ENCODE data around the gene TMEM220. TPM values are rescaled to one million over a fixed set of nuclear protein-coding genes. Genes with fewer than 3 reads are reported as not detected.

Gene TMEM220
- total and polyA plus RNA-seq, 4 experiments from 2014 or later, result 1.8 to 3.5 (median 2.9) TPM

- Mint-ChIP-seq H3K4me1 (no peaks in the 10 kb centered on the region), H3K9me3 (no peaks in the 10 kb centered on the region), H3K27ac (no peak overlapping the region), H3K27me3 (no peaks in the 10 kb centered on the region), H3K4me3 (no peak overlapping the region), H3K36me3 (peaks cover 25 to 47% of the 10 kb centered on the region in 2 donors)
- ChIA-PET POLR2A (ENCODE audit: partially characterized antibody) (no interaction called here), CTCF (ENCODE audit: partially characterized antibody) (interaction anchor here (1.2 to 2.9 kb wide), 3 partner anchors 26 to 56 kb away, joined by 3 to 11 read pairs (median 4); no protein-coding TSS in a partner anchor)
- Histone ChIP-seq H3K27me3 (ENCODE audit: insufficient read depth, low read length) (no peaks in the 10 kb centered on the region), H3K4me1 (ENCODE audit: insufficient read depth, low read length) (no peaks in the 10 kb centered on the region), H3K9me3 (ENCODE audit: control insufficient read depth in 1 of 2, low read length in 2 of 2) (no peaks in the 10 kb centered on the region), H3K36me3 (ENCODE audit: insufficient read depth, low read length) (peaks cover 8% of the 10 kb centered on the region), H3K4me3 (ENCODE audit: low read length in 2 of 2) (no peak overlapping the region), H3K27ac (ENCODE audit: low read depth, low read length) (no peak overlapping the region)
- no peak for DNase-seq
- intact Hi-C loops (cut with micrococcal nuclease), result no loop called here
Observed at GRCh38 chr17:10673312-10673711, 56.5 kb downstream of the TMEM220 start.

GRCh38 chr17:10668775-10669174, 61.0 kb downstream of the TMEM220 start:
- no peak for DNase-seq
- H3K27me3 ChIP-seq (ENCODE audit: insufficient read depth, low read length), result no peaks in the 10 kb centered on the region
- Mint-ChIP-seq H3K4me1 (no peaks in the 10 kb centered on the region), H3K9me3 (no peaks in the 10 kb centered on the region), H3K36me3 (peaks cover 8 to 18% of the 10 kb centered on the region in 2 donors), H3K4me3 (no peak overlapping the region), H3K27me3 (no peaks in the 10 kb centered on the region), H3K27ac (no peak overlapping the region)
- intact Hi-C loops (cut with micrococcal nuclease), result no loop called here
- ChIA-PET POLR2A (ENCODE audit: partially characterized antibody) (no interaction called here), CTCF (ENCODE audit: partially characterized antibody) (no interaction called here)
- no peaks in the 10 kb centered on the region for H3K4me1 ChIP-seq (ENCODE audit: insufficient read depth, low read length)
- no peaks in the 10 kb centered on the region for H3K36me3 ChIP-seq (ENCODE audit: insufficient read depth, low read length)
- no peaks in the 10 kb centered on the region for H3K9me3 ChIP-seq (ENCODE audit: control insufficient read depth in 1 of 2, low read length in 2 of 2)
- H3K27ac ChIP-seq (ENCODE audit: low read depth, low read length), result no peak overlapping the region
- no peak overlapping the region for H3K4me3 ChIP-seq (ENCODE audit: low read length in 2 of 2)

DNA sequence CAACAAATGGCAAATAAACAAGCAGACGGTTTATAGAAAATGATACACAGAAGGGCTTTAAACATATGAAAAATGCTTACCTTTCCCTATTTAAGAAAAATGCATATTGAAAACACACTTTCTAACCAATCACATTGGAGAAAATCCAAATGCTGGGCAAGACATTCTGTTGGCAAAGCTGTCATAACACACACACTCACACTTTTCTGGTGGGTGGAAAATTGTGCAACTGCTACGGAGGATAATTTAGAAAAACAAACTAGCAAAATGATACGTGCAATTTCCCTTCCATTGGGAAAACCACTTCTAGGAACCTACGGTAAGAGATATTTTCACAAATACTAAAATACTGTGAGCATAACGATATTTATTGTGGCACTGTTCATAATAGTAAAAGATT, 62.9 kb downstream of the TMEM220 start:
- no peaks in the 10 kb centered on the region for H3K9me3 ChIP-seq (ENCODE audit: control insufficient read depth in 1 of 2, low read length in 2 of 2)
- H3K36me3 ChIP-seq (ENCODE audit: insufficient read depth, low read length), result no peaks in the 10 kb centered on the region
- no peaks in the 10 kb centered on the region for H3K4me1 ChIP-seq (ENCODE audit: insufficient read depth, low read length)
- POLR2A ChIA-PET (ENCODE audit: partially characterized antibody), result no interaction called here
- H3K27me3 ChIP-seq (ENCODE audit: insufficient read depth, low read length), result no peaks in the 10 kb centered on the region
- Mint-ChIP-seq H3K36me3 (peaks cover 5 to 13% of the 10 kb centered on the region in 2 donors), H3K9me3 (no peaks in the 10 kb centered on the region), H3K27ac (no peak overlapping the region), H3K4me1 (no peaks in the 10 kb centered on the region), H3K27me3 (no peaks in the 10 kb centered on the region), H3K4me3 (no peak overlapping the region)
- DNase-seq, result no peak
- H3K27ac ChIP-seq (ENCODE audit: low read depth, low read length), result no peak overlapping the region
- H3K4me3 ChIP-seq (ENCODE audit: low read length in 2 of 2), result no peak overlapping the region
- CTCF ChIA-PET (ENCODE audit: partially characterized antibody), result interaction anchor here (2.3 kb wide), 1 partner anchor 17 kb away, joined by 9 read pairs; no protein-coding TSS in a partner anchor
- intact Hi-C loops (cut with micrococcal nuclease), result no loop called here

GRCh38 chr17:10664571-10664970, 65.3 kb downstream of the TMEM220 start:
- H3K27me3 Mint-ChIP-seq, result no peaks in the 10 kb centered on the region
- ChIA-PET CTCF (ENCODE audit: partially characterized antibody) (interaction anchor here (1.1 to 6.4 kb wide), 4 partner anchors 19 to 47 kb away, joined by 3 to 26 read pairs (median 8); no protein-coding TSS in a partner anchor), POLR2A (ENCODE audit: partially characterized antibody) (no interaction called here)
- Histone ChIP-seq H3K4me1 (ENCODE audit: insufficient read depth, low read length) (no peaks in the 10 kb centered on the region), H3K9me3 (ENCODE audit: control insufficient read depth in 1 of 2, low read length in 2 of 2) (no peaks in the 10 kb centered on the region), H3K27me3 (ENCODE audit: insufficient read depth, low read length) (no peaks in the 10 kb centered on the region), H3K36me3 (ENCODE audit: insufficient read depth, low read length) (no peaks in the 10 kb centered on the region), H3K4me3 (ENCODE audit: low read length in 2 of 2) (no peak overlapping the region), H3K27ac (ENCODE audit: low read depth, low read length) (no peak overlapping the region)
- H3K4me1 Mint-ChIP-seq, result no peaks in the 10 kb centered on the region
- peaks cover 8 to 15% of the 10 kb centered on the region in 2 donors for H3K36me3 Mint-ChIP-seq
- H3K9me3 Mint-ChIP-seq, result no peaks in the 10 kb centered on the region
- H3K4me3 Mint-ChIP-seq, result no peak overlapping the region
- DNase-seq, result no peak
- intact Hi-C loops (cut with micrococcal nuclease), result no loop called here
- H3K27ac Mint-ChIP-seq, result no peak overlapping the region

Other genes with a start within 250 kb of the TMEM220 start
- not detected for gene MYH1, start 211.5 kb downstream of the TMEM220 start, total RNA-seq
- gene MYH1, start 211.5 kb downstream of the TMEM220 start, polyA plus RNA-seq, result not detected
- not detected for gene MYH2, start 180.4 kb downstream of the TMEM220 start, total RNA-seq
- gene MYH2, start 180.4 kb downstream of the TMEM220 start, polyA plus RNA-seq, result not detected
- gene MYH3, start 72.7 kb downstream of the TMEM220 start, total RNA-seq, result 10 to 100 TPM in 1 of 2 experiments, 1 to 10 TPM in 1; 8.6 to 11.5 TPM
- gene MYH3, start 72.7 kb downstream of the TMEM220 start, polyA plus RNA-seq, result under 1 TPM in 1 of 2 donors, not detected in 1; 0.47 TPM
- gene SCO1, start 32.5 kb downstream of the TMEM220 start, total RNA-seq, result 10 to 100 TPM; 26.0 to 26.1 TPM
- 10 to 100 TPM; 12.9 to 20.2 TPM for gene SCO1, start 32.5 kb downstream of the TMEM220 start, polyA plus RNA-seq
- gene ADPRM, start 32.4 kb downstream of the TMEM220 start, total RNA-seq, result 10 to 100 TPM; 45.5 to 46.7 TPM
- 10 to 100 TPM; 50.0 to 55.0 TPM for gene ADPRM, start 32.4 kb downstream of the TMEM220 start, polyA plus RNA-seq
- gene TMEM238L, start 74.1 kb upstream of the TMEM220 start, total RNA-seq, result not detected
- not detected for gene TMEM238L, start 74.1 kb upstream of the TMEM220 start, polyA plus RNA-seq
- gene PIRT, start 108.1 kb upstream of the TMEM220 start, total RNA-seq, result not detected
- gene PIRT, start 108.1 kb upstream of the TMEM220 start, polyA plus RNA-seq, result not detected